WTC11 (cell line): ENCODE data around the gene DCT.

Source experiments
- KAT7 ChIP-seq: sonication (generic); formaldehyde crosslinking; IDR thresholded peaks from 2 replicates; pipeline ENCODE4 v1.8.1; 2023; ENCODE audit warnings: missing genetic modification reagents, mild to moderate bottlenecking, borderline replicate concordance
- TF ChIP-seq, protein P1 (sequence below): fragments of 200-600 bp; IDR thresholded peaks from 2 replicates; pipeline ENCODE4 v1.8.0; 2022; ENCODE audit warnings: antibody characterized with exemption
- TF ChIP-seq, protein P2 (sequence below): sonication (generic); formaldehyde crosslinking; IDR thresholded peaks from 2 replicates; pipeline ENCODE4 v1.8.0; 2023; ENCODE audit warnings: mild to moderate bottlenecking, missing genetic modification reagents

DNA sequence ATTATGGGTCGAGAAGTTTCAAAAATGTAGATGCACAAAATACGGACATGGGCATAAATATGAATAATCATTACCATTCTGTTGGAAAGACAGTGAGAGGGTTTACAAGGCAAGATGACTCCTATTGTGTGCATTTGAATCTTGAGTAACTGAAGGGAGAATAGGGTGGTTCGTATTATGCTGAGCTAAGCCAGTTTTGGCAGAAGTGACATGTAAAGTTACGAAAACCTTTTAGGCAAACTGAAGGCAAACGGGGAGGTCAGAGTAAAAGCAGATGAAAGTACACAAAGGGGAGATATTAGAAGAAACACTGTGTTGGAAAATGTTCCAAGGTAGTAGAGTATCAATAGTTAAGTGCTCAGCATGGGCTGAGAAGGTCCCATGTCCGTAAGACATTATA, 16.8 kb downstream of the DCT start:
- TF ChIP-seq, protein P1, sequence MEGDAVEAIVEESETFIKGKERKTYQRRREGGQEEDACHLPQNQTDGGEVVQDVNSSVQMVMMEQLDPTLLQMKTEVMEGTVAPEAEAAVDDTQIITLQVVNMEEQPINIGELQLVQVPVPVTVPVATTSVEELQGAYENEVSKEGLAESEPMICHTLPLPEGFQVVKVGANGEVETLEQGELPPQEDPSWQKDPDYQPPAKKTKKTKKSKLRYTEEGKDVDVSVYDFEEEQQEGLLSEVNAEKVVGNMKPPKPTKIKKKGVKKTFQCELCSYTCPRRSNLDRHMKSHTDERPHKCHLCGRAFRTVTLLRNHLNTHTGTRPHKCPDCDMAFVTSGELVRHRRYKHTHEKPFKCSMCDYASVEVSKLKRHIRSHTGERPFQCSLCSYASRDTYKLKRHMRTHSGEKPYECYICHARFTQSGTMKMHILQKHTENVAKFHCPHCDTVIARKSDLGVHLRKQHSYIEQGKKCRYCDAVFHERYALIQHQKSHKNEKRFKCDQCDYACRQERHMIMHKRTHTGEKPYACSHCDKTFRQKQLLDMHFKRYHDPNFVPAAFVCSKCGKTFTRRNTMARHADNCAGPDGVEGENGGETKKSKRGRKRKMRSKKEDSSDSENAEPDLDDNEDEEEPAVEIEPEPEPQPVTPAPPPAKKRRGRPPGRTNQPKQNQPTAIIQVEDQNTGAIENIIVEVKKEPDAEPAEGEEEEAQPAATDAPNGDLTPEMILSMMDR: no peak
- TF ChIP-seq, protein P2, sequence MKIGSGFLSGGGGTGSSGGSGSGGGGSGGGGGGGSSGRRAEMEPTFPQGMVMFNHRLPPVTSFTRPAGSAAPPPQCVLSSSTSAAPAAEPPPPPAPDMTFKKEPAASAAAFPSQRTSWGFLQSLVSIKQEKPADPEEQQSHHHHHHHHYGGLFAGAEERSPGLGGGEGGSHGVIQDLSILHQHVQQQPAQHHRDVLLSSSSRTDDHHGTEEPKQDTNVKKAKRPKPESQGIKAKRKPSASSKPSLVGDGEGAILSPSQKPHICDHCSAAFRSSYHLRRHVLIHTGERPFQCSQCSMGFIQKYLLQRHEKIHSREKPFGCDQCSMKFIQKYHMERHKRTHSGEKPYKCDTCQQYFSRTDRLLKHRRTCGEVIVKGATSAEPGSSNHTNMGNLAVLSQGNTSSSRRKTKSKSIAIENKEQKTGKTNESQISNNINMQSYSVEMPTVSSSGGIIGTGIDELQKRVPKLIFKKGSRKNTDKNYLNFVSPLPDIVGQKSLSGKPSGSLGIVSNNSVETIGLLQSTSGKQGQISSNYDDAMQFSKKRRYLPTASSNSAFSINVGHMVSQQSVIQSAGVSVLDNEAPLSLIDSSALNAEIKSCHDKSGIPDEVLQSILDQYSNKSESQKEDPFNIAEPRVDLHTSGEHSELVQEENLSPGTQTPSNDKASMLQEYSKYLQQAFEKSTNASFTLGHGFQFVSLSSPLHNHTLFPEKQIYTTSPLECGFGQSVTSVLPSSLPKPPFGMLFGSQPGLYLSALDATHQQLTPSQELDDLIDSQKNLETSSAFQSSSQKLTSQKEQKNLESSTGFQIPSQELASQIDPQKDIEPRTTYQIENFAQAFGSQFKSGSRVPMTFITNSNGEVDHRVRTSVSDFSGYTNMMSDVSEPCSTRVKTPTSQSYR (CRISPR knock-in tag): no peak
- TF ChIP-seq KAT7 (CRISPR knock-in tag): no peak
